NT2/D1 (cell line): ENCODE results near the gene MAT2A.

ENCODE experiments used
- SUZ12 ChIP-seq: IDR thresholded peaks from 2 replicates; pipeline ENCODE4 v1.6.1; 2011; ENCODE audit not compliant: insufficient read length, insufficient read depth; ENCODE audit errors: extremely low read depth
- YY1 ChIP-seq: IDR thresholded peaks from 2 replicates; pipeline ENCODE4 v1.6.1; 2011; ENCODE audit not compliant: insufficient read length, insufficient read depth
- ZNF274 ChIP-seq: IDR thresholded peaks from 2 replicates; pipeline ENCODE4 v1.6.1; 2011; ENCODE audit warnings: mild to moderate bottlenecking, low read depth, low read length

DNA sequence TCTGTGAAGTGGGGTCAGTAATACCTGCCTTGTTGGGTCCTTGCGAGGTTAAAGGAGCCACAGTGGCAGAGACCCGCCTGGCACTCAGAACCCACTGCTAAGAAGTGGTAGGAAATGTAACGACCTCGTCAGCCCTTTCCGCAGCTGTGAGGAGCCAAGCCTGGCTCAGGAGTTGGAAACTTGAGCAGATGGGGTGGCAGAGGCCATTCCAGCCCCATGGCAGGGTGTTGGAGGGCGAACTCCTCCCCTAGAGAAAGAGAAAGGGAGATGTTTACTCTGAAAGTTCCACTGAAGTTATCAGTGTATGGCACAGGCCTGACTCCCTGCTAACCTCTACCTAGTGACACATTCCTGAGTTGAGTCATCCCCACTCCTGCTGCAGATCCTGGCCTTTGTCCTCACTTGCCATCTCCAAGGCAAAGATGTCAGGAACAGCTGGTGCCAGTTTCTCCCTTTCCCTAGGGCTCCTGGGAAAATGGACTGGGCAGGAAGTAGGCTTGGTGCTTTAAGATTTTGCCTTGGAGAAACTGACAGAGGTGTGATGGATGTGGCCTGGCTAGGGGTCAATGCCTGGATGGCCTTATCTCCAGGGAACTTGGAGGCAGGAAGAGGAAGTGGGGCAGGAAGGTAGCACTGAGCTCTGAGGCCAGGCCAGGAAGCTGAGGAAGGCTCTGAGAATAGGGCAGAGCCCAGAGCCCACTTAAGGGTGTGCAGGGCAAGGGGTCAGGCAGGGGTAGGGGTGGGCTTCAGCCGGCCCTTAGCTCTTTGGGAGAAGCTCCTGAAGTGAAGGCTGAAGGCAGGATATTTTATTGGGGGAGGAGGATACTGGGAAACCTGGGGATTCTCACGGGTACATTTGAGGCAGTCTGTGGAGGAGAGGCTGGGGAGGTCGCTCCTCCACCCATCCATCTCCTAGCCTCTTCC lies 46.2 kb downstream of the MAT2A start:
- TF ChIP-seq ZNF274 (no peak), YY1 (no peak), SUZ12 (no peak)
